Measurements from ENCODE around the gene CCDC192.

DNA sequence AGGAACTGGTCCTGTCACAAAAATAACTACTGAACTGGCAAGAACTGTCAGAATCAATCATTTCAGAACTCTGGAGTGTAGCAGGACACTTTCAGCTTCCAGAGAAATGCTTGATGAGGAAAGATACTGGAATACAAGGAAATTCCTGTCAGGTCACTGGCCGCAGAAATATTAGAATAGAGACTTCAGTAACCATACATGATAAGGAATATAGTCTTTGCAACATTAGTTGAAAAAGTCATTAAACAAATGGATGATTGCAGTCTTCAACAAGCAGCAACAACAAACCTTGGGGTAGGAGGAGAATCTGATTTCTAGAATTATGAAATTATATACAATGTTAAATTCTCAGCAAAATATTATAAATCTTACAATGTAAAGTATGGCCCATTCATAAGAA, 88.2 kb downstream of the CCDC192 start:
- no peak for TF ChIP-seq BACH1 (IDR thresholded peaks at IDR 0.05; ENCODE audit: borderline replicate concordance)
- TF ChIP-seq POLR2AphosphoS5 (IDR thresholded peaks at IDR 0.05; ENCODE audit: low read length), result no peak
- TF ChIP-seq TAF1 (IDR thresholded peaks at IDR 0.05; ENCODE audit: borderline replicate concordance, low read depth, low read length), result no peak
- TF ChIP-seq, protein P1, sequence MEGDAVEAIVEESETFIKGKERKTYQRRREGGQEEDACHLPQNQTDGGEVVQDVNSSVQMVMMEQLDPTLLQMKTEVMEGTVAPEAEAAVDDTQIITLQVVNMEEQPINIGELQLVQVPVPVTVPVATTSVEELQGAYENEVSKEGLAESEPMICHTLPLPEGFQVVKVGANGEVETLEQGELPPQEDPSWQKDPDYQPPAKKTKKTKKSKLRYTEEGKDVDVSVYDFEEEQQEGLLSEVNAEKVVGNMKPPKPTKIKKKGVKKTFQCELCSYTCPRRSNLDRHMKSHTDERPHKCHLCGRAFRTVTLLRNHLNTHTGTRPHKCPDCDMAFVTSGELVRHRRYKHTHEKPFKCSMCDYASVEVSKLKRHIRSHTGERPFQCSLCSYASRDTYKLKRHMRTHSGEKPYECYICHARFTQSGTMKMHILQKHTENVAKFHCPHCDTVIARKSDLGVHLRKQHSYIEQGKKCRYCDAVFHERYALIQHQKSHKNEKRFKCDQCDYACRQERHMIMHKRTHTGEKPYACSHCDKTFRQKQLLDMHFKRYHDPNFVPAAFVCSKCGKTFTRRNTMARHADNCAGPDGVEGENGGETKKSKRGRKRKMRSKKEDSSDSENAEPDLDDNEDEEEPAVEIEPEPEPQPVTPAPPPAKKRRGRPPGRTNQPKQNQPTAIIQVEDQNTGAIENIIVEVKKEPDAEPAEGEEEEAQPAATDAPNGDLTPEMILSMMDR (IDR thresholded peaks at IDR 0.05 in 2 of 3, conservative IDR thresholded peaks at IDR 0.05 in 1 of 3; ENCODE audit: control insufficient read depth in 2 of 3, extremely low read depth in 1 of 3, insufficient read depth in 1 of 3, low read depth in 3 of 3, low read length in 3 of 3), result no peak
- TF ChIP-seq, protein P2, sequence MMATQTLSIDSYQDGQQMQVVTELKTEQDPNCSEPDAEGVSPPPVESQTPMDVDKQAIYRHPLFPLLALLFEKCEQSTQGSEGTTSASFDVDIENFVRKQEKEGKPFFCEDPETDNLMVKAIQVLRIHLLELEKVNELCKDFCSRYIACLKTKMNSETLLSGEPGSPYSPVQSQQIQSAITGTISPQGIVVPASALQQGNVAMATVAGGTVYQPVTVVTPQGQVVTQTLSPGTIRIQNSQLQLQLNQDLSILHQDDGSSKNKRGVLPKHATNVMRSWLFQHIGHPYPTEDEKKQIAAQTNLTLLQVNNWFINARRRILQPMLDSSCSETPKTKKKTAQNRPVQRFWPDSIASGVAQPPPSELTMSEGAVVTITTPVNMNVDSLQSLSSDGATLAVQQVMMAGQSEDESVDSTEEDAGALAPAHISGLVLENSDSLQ (IDR thresholded peaks at IDR 0.05), result no peak
- no peak for TF ChIP-seq MXI1 (IDR thresholded peaks at IDR 0.05; ENCODE audit: low read depth, low read length)
- no peak for TF ChIP-seq HDAC6 (IDR thresholded peaks at IDR 0.05; ENCODE audit: unreplicated experiment)
- TF ChIP-seq SMAD5 (IDR thresholded peaks at IDR 0.05; ENCODE audit: low read depth), result no peak
- no peak for TF ChIP-seq SMC3 (IDR thresholded peaks at IDR 0.05; ENCODE audit: borderline replicate concordance, low read length)
- no peak for TF ChIP-seq NFIC (IDR thresholded peaks at IDR 0.05; ENCODE audit: low read depth, low read length)
- no peak for TF ChIP-seq EZH2 (IDR thresholded peaks at IDR 0.05; ENCODE audit: borderline replicate concordance, control insufficient read depth, low read depth, low read length)
- no peak for TF ChIP-seq JUND (IDR thresholded peaks at IDR 0.05; ENCODE audit: low read depth, low read length)
- no peak for TF ChIP-seq CHD2 (IDR thresholded peaks at IDR 0.05; ENCODE audit: borderline replicate concordance, low read depth, low read length)
- TF ChIP-seq FOXM1 (IDR thresholded peaks at IDR 0.05; ENCODE audit: low read depth, low read length), result no peak

Data from GM12878 (cell line).